HG03460 (cell line): Measurements from ENCODE around the gene UBA52.
A peak's percentile ranks its signal among the peaks of the same experiment; 100 is the strongest.

Experiments
- ATAC-seq: cut with Tn5 transposase; IDR thresholded peaks from one replicate; pipeline ENCODE4 v1.9.1; 2021; ENCODE audit not compliant: unreplicated experiment

The UBA52 gene

GRCh38 chr19:18551631-18552030 is 20.0 kb upstream of the UBA52 start:
- ATAC-seq = no peak

- peak; percentile 87 for ATAC-seq
Observed at GRCh38 chr19:18557411-18558201, 14.1 kb upstream of the UBA52 start, which contains the start of gene KXD1. Gene KXD1, plus strand, starts transcription at chr19:18557870. Its CDS starts 4,187 bp downstream, at chr19:18562057.

GRCh38 chr19:18558202-18558555 is 13.5 kb upstream of the UBA52 start:
- ATAC-seq = no peak

- ATAC-seq = no peak
Observed at GRCh38 chr19:18558604-18559003, 13.1 kb upstream of the UBA52 start.

GRCh38 chr19:18559685-18560084 is 12.0 kb upstream of the UBA52 start:
- no peak for ATAC-seq

- no peak for ATAC-seq
Observed at GRCh38 chr19:18562086-18562485, 9.6 kb upstream of the UBA52 start.

GRCh38 chr19:18566953-18567352 is 4.7 kb upstream of the UBA52 start:
- ATAC-seq = no peak

- ATAC-seq = no peak
Observed at GRCh38 chr19:18568367-18568766, 3.3 kb upstream of the UBA52 start.

GRCh38 chr19:18574691-18575291 is 3.1 kb downstream of the UBA52 start:
- no peak for ATAC-seq

- no peak for ATAC-seq
Observed at GRCh38 chr19:18576383-18576782, 4.7 kb downstream of the UBA52 start.

GRCh38 chr19:18577365-18577914 is 5.8 kb downstream of the UBA52 start:
- no peak for ATAC-seq

- ATAC-seq = no peak
Observed at GRCh38 chr19:18580311-18580710, 8.7 kb downstream of the UBA52 start.

- ATAC-seq = no peak
Observed at GRCh38 chr19:18586306-18586705, 14.6 kb downstream of the UBA52 start.

GRCh38 chr19:18587561-18587960 is 15.9 kb downstream of the UBA52 start:
- ATAC-seq = no peak

GRCh38 chr19:18587962-18588610 is 16.4 kb downstream of the UBA52 start:
- no peak for ATAC-seq

GRCh38 chr19:18588611-18589379 is 17.1 kb downstream of the UBA52 start, which contains the start of gene REX1BD:
Gene REX1BD, plus strand, starts transcription at chr19:18588798. Its CDS starts 4 bp downstream, at chr19:18588802.
- ATAC-seq = peak; percentile 61

GRCh38 chr19:18589380-18590272 is 18.0 kb downstream of the UBA52 start:
- peak; percentile 28 for ATAC-seq

GRCh38 chr19:18590273-18591272 is 18.9 kb downstream of the UBA52 start:
- no peak for ATAC-seq
